NCI-H69 (cell line): ENCODE measurements around the gene TRERF1.
A peak's percentile ranks its signal among the peaks of the same experiment; 100 is the strongest.
"Not testable (repeated sequence)": the region's sequence is repeated elsewhere in the genome, so short reads cannot be mapped to it uniquely, and the experiment has no call there.

Experiments used
- DNase-seq: peaks from one replicate; lab custom pipeline; 2025; lab: John Stamatoyannopoulos, UW

The TRERF1 gene, protein sequence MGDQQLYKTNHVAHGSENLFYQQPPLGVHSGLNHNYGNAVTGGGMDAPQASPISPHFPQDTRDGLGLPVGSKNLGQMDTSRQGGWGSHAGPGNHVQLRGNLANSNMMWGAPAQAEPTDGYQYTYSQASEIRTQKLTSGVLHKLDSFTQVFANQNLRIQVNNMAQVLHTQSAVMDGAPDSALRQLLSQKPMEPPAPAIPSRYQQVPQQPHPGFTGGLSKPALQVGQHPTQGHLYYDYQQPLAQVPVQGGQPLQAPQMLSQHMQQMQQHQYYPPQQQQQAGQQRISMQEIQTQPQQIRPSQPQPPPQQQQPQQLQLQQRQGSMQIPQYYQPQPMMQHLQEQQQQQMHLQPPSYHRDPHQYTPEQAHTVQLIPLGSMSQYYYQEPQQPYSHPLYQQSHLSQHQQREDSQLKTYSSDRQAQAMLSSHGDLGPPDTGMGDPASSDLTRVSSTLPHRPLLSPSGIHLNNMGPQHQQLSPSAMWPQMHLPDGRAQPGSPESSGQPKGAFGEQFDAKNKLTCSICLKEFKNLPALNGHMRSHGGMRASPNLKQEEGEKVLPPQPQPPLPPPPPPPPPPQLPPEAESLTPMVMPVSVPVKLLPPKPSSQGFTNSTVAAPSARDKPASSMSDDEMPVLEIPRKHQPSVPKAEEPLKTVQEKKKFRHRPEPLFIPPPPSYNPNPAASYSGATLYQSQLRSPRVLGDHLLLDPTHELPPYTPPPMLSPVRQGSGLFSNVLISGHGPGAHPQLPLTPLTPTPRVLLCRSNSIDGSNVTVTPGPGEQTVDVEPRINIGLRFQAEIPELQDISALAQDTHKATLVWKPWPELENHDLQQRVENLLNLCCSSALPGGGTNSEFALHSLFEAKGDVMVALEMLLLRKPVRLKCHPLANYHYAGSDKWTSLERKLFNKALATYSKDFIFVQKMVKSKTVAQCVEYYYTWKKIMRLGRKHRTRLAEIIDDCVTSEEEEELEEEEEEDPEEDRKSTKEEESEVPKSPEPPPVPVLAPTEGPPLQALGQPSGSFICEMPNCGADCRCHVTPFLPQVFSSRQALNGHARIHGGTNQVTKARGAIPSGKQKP (N-terminal part only)

DNA sequence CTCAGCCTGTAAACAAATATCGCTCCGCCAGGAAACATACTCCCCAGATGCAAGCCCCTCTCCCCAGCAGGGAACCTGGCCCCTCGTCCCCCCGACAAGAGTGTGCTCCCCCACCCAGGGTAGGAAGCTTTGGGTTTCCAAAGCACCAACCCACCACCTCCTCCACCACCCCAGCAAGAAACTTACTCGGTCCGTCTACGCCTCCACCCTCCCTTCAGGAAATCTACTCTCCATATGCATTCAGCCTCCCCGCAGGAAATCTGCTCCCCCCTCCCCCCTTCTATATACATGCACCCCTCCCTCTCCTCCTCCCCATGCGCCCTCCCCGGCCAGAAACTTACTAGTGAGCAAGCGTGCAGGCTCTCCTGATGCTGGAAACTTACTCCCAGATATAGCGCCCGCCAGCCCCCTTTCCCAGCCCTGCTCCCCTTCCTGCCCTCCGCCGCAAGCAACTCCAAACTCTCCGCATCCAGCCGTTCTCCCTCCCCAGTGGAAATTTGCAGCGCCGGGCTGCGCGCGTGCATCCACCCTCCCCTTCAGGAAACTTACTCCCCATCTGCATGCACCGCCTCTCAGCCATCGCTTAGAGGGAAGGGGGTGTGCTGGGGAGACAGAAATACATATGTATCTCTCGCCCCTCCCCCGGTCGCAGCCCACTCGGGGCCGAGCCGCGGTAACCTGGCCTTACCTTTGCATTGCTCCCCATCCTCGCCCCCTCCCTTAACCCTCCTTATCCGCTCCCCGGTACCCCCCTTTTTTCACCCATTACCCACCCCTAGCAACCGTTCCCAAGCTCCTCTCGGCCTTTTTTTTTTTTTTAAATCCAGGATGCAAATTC lies at the start of gene TRERF1:
Gene TRERF1, minus strand, starts transcription at position 594 of the 838 bp plus-strand sequence. CDS start 182,336 bp downstream, outside the sequence.
- DNase-seq: peak; percentile 98

DNA sequence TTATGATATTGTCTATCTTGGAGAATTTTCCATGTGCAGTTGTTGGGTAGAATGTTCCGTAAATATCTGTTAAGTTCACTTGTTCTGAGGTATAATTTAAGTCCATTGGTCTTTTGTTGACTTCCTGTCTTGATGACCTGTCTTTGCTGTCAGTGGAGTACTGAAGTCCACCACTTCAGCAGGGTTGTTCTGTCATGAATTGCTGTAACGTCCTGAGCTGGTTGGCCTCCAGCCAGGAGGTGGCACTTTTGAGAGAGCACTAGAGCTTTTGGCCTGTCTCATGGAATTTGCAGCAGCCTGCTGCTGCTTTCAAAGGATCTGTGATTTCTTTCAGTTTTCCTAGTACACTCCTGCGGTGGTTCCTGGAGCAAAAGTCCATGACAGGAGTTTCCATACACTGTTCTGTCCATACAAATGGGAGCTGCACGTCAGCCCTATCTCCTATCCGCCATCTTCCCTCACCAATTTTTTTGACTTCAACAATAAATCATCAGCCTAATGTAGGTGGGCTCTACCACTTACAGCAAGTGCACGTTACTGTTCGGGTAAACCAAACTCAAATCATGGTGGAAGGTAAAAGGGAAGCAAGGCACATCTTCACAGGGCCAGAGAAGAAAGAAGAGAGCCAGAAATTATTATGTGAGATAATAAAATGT lies 46.9 kb upstream of the TRERF1 start:
- peak; percentile 16 for DNase-seq

DNA sequence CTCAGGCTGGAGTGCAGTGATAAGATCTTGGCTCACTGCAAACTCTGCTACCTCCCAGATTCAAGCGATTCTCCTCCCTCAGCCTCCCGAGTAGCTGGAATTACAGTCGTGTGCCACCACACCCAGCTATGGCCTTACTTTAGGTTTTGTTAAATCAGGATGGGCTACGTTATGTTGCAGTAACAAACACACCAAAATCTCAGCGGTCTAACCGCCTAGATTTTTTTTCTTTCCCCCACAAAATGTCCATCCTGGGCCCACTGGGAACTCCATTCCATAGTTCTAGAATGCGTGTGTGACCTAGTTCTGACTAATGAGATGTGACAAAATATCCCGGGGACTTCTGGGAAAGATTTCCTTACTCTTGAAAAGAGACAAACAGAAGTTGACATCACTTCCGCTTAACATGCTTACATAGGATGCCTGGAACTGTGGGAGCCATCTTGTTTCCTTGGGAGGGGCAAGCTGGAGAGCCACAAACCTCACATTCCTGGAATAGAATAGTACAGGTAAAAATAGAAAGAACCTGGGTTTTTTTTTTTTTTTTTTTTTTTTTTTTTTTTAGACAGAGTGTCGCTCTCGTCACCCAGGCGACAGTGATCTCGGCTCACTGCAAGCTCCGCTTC lies 42.3 kb upstream of the TRERF1 start:
- no peak for DNase-seq

DNA sequence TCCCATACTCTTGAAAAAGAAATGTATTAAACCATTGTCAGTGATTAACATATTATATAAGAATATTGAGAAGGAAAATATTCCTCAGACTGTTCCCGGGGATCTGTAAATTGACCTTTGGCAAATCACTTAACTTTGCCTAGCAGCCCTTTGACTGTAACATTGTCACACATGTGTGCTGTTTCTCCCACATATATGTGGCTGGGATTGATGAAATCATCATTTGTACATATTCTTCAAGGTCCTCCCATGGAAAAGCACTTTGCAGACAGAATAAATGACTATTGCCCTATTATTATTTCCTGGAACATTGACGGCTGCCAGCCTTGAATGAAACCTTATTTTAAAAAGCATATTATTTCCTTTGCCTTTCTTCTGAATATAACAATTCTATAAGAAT lies 36.4 kb upstream of the TRERF1 start:
- DNase-seq: no peak

DNA sequence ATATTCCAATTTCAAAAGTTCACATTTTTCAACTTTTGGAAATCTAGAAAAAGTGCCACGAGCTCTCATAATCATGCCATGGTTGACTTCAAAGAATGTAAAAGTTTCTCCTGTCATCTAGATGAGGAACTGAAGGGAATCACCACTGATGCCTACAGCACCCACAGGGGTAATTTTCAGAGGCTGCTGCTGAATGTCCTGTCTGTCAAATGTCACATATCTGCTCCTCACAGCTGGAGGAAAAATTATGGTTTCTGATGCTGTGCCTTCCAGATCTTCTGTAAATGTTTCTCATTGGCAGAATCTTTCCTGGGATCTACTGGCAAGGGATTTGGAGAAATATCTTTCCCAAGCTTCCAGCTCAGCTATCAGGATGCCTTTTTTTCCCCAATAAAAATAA lies 32.5 kb upstream of the TRERF1 start:
- no peak for DNase-seq

DNA sequence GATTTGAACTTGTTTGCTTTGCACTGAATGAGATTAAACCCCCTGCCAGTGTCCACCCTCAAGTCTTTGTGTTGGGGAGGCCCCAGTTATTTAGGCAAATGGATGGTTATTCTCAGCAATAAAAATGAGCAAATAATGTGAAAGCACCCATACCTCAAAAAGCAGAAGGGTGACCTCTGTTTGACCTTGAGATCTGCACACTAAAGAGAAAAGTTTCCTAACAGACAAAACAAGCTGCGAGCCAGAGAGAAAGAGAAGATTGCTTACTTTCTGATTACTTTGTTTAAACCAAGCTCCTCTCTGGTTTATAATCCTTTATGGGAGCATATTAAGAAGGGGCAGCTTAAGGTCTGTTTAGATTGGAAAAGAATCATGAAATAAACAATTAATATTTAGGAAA lies 30.4 kb upstream of the TRERF1 start:
- peak; percentile 96 for DNase-seq

DNA sequence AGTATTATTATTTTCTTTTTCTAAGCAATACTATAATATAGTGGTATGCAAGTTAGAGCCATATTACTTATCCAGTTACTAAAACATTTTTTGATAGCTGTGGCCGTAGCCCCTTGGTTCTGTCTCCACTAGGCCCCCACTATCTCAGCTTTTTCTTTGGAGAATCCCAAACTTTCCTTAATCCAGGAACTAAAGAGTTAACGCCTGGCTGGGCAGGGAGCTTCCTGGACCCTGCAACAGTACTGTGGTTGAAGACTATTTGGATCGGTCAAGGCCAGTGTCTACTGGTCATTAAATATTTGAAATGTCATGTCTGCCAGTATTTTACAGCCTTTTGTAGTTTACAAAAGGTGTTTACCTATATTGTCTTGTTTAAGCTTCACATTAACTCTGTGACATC lies 20.0 kb upstream of the TRERF1 start:
- no peak for DNase-seq

DNA sequence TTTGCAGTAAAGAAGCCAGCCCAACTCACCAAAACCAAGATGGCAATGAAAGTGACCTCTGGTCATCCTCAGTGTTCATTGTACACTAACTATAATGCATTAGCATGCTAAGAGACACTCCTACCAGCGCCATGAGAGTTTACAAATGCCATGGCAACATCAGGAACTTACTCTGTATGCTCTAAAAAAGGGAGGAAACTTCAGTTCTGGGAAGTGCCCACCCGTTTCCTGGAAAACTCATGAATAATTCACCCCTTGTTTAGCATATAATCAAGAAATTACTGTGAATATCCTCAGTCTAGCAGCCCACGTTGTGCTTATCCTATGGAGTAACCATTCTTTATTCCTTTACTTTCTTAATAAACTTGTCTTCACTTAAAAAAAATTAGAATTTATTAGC lies 19.4 kb upstream of the TRERF1 start:
- no peak for DNase-seq

DNA sequence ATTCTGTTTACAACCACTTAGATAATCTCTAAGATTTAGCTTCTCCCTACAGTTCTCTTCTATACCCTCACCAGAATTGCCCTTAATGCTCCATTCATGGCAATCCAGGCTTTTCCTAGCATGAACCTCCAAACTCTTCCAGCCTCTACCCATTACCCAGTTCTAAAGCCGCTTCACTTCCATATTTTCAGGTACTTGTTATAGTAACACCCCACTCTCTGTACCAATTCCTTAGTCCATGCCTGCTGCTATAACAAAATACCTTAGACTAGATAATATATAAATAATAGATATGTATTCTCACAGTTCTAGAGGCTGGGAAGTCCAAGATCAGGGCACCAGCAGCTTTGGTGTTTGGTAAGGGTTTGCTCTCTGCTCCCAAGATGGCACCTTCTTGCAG lies 16.5 kb upstream of the TRERF1 start:
- DNase-seq: no peak

DNA sequence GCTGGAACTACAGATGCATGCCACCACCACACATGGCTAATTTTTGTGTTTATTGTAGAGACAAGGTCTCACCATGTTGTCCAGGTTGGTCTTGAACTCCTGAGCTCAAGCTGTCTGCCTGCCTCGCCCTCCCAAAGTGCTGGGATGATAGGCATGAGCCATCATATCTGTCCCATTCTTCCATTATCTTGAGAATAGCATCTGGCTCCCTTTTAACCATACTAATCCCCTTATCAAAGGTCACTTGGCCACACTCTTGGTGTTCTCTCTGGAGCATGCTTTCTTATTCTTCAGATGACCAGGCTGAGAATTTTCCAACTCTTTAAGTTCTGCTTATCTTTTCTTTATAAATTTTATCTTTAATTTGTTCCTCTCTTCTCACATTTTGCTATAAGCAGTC lies 15.9 kb upstream of the TRERF1 start:
- DNase-seq: no peak

DNA sequence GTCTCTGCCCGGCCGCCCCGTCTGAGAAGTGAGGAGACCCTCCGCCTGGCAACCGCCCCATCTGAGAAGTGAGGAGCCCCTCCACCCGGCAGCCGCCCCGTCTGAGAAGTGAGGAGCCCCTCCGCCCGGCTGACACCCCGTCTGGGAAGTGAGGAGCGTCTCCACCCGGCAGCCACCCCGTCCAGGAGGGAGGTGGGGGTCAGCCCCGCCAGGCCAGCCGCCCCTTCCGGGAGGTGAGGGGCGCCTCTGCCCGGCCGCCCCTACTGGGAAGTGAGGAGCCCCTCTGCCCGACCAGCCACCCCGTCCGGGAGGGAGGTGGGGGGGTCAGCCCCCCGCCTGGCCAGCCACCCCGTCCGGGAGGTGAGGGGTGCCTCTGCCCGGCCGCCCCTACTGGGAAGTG lies 14.7 kb upstream of the TRERF1 start:
- DNase-seq: not testable (repeated sequence)

DNA sequence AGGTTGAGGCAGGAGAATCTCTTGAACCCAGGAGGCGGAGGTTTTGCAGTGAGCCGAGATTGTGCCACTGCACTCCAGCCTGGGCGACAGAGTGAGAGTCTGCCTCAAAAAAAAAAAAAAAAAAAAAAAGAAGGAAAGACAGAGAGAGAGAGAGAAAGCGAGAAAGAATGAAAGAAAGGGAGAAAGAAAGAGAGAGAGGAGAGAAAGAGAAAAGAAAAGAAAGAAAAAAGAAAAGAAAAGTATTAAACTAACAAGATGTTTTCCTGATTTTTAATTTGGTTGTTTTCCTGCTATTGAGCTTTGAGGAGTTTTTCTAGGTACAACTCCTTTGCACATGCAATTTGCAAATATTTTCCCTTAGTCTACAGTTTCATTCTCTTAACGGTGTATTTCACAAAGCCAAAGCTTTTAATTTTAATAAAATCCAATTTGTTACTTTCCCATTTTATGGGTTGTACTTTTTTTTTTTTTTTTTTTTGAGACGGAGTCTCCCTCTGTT lies 10.8 kb upstream of the TRERF1 start:
- no peak for DNase-seq

DNA sequence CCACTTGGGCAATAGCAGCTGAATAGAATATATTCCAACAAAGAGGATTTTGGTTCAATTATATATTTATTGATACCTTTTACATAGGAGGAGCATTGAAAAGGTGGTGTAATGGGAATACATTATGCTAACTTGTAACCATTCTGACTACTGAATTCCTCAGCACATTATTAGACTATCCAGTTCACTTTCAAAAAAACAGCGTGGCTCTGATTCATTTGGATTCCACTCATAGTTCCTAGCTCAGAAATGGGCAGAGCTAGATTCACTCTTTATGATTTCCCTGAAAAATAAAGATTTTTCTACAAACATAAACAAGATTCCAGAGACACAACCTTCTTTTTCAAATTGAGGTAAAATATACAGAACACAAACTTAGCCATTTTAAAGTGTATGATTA lies 9.2 kb upstream of the TRERF1 start:
- DNase-seq: no peak

DNA sequence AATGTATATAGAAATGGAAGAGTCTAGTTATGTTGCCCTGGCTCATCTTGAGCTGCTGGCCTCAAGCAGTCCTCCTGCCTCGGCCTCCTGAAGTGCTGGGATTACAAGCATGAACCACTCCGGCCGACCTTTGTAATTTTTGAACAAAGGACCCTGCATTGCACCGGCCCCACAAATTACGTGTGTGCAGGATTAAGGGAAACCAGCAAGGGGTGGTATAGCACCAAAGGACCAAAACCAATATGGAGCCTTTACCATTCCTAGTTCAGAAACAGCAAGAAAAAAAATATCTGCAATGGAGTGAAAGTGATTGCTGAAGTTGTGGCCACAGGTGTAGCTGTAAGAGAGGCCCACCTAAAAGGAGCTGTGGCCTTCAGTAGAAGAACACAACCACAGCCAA lies 8.2 kb upstream of the TRERF1 start:
- DNase-seq: peak; percentile 65

DNA sequence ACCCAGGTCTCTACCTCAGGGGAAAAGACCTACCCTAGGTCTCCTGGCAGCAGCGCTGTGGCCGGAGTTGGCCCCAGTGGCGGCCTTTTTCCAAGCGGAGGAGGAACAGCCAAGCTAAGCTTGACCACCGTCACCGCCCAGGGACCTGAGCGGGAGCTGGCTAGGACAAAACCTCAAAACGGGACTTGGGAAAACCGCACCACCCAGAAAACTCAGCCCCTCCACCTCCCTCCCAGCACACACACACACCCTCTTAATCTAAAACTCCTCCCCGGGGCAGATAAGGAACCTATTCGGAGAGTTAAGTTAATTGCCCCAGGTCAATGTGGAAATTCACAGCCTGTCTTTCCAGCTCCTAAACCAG lies 2.7 kb upstream of the TRERF1 start:
- peak; percentile 66 for DNase-seq

DNA sequence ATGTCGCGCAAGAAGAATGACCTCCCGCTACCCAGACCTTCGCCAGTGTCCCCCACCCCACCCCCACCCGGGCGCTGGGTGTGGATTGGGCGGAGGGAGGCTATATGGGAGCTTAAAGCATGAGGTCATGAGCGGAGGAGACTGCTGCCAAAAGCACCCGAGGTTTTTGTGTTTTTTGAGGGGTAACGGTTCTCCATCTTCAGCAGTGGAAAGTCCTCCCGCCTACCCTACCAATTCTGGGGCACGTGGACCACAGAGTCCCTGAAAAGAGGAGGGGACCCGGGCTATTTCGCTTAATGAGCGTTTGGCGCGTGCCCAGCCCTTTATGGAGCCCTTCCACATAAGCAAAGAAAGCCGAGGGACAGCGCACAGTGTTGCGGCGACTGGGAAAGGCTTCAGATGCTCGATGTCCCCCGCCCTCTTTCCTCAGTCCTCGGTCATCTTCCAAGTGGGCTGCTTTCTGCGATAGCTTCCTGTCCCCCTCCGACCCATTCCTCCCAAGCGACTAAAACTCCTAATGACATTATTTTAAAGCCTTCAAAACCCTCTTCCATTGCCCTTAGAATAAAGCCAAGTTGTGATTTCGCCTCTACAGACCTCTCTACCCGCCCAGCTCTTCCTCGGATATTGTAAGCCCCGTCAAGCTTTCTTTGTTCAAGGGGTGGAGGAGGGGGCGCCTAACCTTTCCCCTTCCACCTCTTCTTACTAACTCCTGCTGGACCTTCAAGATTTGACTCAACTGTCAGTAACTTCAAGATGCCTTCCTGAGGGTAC lies 2.1 kb upstream of the TRERF1 start:
- peak; percentile 91 for DNase-seq

DNA sequence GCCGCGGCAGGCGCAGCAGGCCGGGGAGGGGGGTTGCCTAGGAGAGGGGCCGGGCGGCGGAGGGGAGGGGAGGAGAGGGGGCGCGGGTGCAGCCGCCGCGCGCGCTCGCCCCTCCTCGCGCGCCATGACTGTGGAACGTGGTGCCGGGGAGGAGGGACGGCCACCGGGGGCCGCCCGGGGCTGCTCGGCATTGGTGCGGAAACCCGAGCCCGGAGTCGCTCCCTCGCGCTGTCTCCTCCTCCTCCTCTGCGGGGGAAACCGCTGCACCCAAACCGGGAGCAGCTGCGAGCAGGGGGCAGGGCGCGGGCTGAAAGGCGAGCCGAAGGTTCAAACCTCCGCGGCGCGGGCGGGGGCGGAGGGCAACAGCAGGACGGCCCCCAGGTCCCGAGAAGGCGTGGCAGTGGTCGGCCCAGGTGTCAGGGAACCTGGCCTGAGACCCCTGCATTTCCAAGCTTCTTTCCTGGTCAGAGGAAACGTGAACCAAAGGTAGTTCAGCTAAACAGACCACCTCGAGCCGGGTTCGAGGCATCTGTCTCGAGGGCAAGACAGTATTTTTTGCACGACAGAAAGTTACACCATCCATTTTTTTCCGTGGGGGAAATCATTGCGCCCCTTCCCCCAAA lies 1.4 kb upstream of the TRERF1 start:
- peak; percentile 99 for DNase-seq

DNA sequence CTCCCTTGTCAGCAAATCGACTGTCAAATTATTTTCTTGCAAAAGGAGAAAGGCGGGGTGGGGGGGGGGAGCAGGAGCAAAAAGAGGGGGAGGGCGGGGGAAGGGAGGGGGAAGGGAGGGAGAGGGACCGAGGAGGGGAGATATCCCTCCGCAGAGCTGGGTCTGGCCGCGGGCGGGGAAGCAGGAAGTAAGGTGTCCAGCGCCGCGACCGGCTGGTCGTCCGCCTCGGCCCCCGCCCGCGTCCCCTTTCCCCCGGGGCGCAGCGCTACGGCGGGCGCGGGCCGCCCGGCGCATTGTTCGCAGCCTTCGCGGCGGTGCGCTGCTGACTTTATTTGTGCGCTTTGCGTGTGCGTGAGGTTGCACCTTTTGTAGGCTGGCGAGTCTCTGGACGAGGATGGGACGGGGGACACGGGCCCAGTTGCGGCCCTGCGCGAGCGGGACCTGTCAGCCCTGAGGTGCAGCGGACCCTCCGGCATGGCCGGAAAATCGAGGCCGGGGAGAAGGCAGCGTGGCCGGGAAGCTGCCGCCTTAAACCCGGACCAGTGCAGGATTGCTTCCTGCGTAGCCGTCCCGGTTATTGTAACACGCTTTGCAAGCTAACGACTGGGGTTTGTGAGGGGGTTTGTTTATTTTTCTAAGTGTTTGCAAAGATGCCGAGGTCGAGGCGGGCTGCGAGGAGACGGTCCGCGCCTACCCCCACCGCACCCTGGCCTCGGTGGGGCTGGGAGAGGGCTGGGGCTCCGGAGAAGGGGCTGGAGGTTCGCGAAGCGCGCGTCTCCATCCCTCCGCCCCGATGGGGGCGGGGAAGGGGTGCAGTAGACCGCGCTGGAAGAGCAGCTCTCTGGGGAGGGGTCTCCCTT lies 675 bp upstream of the TRERF1 start:
- DNase-seq: peak; percentile 98
